ENCODE measurements around the gene KPTN.

The KPTN gene

GRCh38 chr19:47508721-47509120, 24.7 kb upstream of the KPTN start:
- no peak for DNase-seq (ENCODE audit: low read depth)

DNA sequence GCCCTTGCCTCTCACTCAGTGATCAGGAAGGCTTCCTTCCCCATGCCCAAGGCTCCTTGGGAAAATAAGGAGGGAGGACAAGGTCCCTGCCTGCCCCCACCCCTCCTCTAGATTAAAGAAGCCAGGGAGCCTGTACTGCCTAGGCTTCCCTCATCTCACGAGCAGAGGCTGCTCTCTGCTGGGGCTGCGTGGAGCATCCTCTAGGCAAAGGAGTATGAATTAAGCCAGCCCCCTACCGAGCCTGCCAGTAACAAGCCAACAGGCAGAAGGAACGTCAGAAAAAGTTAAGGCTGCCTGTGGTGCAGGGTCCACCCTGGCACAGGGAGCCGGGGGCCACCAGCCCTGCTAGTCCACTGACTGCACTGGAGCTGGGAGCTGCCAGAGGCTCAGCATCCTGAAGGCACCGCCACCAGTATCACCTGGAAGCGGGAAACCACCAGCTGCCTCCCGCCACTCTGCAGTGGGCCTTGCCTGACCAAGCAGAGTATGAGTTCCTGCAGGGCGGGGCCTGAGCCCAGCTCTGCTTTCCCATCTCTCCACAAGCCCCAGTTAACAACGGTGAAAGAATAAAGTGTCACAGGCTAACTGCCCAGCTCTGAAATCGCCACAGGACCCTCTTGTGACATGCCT, 24.0 kb upstream of the KPTN start:
- DNase-seq (ENCODE audit: low read depth): no peak

DNA sequence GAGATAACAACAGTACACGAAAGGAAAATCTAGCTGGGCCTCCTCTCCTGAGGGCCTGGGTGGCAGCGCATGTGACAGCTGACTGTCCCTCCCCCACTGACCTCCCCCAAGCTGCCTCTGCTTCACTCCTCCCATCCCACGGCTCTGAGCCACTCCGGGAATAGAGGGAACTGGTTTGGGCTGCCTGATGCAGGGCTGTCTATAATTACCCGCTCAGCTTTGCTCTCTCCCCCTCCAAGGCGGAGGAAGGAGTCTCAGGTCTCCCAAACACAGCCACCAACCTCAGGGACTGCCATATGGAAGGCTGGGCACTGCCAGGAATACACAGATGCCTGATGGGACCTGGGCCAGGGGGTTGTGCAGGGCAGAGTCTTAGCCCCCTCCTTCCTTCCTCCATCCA, 23.0 kb upstream of the KPTN start:
- DNase-seq (ENCODE audit: low read depth): no peak

- no peak for DNase-seq (ENCODE audit: low read depth)
Observed at GRCh38 chr19:47506459-47506858, 22.4 kb upstream of the KPTN start.

GRCh38 chr19:47505506-47505905, 21.5 kb upstream of the KPTN start:
- DNase-seq (ENCODE audit: low read depth): no peak

DNA sequence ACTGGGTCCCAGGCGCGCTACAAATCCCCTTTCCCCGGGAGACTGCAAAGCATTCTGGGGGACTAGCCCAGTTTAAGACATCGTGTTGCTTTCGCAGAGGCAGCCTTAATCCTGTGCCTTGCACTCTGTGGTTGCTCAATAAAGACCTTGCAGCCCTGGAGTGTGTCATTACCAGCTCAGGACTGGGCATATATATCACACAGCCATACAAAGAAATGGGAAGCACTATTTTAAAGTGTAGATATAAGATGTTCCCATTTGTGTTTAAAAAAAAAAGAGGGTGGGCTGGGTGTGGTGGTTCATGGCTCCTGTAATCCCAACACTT, 19.8 kb upstream of the KPTN start:
- DNase-seq (ENCODE audit: low read depth): no peak

GRCh38 chr19:47503130-47503825, 19.3 kb upstream of the KPTN start:
- no peak for DNase-seq (ENCODE audit: low read depth)

DNA sequence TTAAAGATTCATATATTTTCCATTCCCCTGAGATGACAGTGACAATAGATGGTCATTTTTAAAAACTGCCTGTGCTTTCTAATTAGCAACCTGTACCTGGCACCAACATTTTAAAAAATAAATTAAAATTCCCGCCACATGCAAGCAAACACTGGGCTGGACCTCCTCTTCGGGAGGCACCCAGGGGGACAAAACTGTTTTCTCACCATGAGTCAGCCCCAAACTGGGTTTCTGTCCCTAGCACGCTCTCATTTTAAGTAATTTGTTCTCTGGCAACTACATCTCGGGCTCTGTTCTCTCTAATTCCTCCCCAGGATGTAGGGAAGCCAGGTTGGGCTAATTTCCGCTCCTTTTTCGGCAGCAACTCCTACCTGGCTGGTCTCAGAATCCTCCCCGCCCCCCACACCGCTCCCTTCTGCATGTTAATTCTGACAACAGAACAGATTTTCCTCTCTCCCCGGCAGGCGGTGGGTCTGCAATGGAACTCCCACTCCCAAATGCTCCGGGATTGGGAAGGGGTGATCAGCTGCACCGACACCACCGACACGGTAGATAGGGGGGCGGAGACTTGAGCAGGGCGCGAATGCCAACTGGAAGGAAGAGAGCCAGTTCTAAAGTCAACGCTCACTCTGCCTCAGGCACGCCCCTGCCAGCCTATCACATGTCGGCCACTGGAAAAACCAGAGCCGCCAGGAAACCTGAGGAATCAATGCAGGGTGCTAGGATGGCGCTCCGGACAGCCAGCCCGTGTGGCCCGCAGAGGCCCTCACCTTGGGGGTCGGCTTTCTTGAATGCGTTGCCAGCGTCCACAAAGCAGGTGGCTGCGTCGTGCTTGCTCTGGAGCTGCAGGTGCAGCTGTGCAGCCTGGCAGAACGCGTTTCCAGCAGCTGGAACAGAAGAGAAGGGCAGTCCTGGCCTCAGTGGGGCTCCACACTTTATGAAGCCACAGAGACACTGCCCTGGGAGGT, 16.1 kb upstream of the KPTN start:
- no peak for DNase-seq (ENCODE audit: low read depth)

GRCh38 chr19:47499371-47499770, 15.4 kb upstream of the KPTN start:
- no peak for DNase-seq (ENCODE audit: low read depth)

GRCh38 chr19:47498561-47498960, 14.5 kb upstream of the KPTN start:
- no peak for DNase-seq (ENCODE audit: low read depth)

DNA sequence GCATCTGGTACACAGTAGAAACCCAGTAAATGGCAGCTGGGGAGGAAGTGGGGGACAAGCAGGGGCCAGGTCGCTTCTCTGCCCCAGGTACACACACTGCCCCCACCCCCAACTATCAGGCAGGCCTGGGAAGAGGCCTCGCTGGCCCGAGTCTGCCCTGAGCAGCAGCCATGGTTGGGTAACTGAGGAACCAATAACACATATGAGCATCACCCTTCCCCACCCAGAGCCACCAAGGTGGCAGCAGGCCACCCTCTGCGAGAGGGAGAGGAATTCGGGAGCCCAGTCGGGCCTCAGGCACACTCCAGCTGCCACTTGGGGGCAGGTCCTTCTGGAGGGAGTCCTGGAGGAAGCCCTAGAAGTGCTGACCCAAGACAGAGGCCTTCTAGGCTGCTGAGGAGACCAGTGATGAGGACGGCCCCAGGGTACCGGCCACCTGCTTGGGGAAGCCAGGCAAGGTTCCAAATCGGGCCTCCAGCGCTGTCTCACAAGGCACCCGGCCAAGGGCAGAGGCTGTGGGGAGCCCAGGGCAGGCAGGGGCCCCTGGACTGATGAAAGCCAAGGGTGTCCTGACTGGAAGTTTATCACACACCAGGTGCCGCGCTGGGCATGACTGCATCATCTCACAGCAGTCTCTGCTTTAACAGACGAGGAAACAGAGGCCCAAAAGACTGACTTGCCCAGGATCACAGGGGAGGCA, 14.0 kb upstream of the KPTN start:
- DNase-seq (ENCODE audit: low read depth): no peak

- DNase-seq (ENCODE audit: low read depth): no peak
Observed at GRCh38 chr19:47497050-47497766, 13.2 kb upstream of the KPTN start.

GRCh38 chr19:47495478-47496372, 11.7 kb upstream of the KPTN start:
- DNase-seq (ENCODE audit: low read depth): no peak

- DNase-seq (ENCODE audit: low read depth): no peak
Observed at GRCh38 chr19:47494729-47495128, 10.7 kb upstream of the KPTN start.

- no peak for DNase-seq (ENCODE audit: low read depth)
Observed at GRCh38 chr19:47494211-47494547, 10.2 kb upstream of the KPTN start.

DNA sequence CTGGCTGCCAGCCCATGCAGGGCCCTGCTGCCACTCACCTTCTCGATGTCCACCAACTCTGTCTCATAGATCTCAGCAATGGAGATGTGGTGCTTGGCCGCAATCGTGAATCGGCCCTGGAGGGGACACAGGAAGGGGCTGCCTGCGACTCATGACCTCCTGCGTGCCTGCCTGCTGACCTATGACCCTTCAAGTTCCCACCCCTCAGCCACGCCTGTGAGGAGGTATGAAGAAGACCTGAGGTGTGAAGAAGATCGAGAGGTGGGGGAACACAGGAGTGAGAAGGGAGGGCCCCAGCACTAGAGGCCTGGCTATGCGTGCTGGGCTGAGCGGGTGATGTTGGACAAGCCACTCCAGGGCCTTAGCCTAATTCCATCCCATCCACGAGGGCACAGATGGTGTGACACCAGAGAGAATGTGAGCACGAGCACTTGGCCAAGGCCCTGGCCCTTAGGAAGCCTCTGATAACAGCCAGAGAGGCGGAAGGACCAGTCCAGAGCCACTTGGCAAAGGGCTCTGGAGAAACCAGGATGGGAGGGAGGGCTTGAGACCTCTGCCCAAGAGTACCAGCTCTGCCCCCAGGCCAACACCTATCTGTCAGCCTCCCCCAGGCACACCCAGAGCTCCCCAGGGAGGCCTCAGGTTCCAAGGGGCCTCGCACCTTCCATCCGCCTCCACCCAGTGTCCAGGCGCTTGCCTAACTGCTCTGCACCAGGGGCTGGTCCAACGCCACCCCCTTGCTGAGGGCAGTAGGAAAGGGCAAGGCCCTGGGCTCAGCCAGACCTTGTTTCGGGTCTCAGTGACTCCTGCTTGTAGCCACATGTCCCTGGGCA, 9.6 kb upstream of the KPTN start:
- DNase-seq (ENCODE audit: low read depth): no peak

DNA sequence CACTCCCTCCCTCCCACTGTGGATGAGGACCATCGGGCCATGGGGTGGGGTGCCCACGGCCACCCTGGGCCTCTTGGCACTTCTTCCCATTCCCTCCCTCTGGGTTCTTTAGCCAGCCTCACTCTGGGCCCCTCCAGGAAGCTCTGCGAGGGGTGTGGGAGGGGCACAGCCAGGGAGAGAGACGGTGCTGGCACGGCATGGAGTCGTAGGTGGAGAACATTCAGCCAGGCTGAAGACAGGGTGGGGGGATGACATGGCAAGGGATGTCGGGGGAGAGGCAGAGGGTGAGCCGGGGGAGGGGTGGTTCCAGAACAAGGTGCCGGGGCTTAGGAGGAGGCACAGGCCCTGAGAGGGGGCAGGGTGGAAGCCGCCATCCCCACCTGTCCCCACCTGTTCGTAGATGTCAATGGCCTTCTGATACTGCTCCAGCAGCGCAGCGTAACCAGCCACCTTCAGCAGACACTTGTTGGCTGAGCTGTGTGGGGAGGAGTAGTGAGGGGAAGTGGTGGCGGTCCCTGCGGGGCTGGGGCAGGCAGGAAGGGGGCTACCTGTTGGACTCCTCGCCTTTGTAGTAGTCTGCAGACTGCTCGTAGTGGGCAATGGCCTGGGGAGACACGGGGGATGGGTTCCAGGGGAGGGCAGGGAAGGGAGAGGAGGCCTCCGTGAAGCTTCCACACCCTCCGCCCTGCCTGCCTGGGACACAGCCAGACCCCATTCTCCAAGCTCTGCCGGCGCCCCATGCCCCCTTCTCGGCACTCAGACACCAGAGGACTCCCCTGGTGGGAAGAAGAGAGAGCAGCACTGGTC, 8.8 kb upstream of the KPTN start:
- no peak for DNase-seq (ENCODE audit: low read depth)

- no peak for DNase-seq (ENCODE audit: low read depth)
Observed at GRCh38 chr19:47492137-47492533, 8.1 kb upstream of the KPTN start.
